HG03571 (cell line): ENCODE measurements around the gene COX14.
"Not testable (repeated sequence)": the region's sequence is repeated elsewhere in the genome, so short reads cannot be mapped to it uniquely, and the experiment has no call there.

Experiments used
- ATAC-seq: cut with Tn5 transposase; IDR thresholded peaks from one replicate; pipeline ENCODE4 v1.9.1; 2021; ENCODE audit not compliant: unreplicated experiment

Gene COX14

DNA sequence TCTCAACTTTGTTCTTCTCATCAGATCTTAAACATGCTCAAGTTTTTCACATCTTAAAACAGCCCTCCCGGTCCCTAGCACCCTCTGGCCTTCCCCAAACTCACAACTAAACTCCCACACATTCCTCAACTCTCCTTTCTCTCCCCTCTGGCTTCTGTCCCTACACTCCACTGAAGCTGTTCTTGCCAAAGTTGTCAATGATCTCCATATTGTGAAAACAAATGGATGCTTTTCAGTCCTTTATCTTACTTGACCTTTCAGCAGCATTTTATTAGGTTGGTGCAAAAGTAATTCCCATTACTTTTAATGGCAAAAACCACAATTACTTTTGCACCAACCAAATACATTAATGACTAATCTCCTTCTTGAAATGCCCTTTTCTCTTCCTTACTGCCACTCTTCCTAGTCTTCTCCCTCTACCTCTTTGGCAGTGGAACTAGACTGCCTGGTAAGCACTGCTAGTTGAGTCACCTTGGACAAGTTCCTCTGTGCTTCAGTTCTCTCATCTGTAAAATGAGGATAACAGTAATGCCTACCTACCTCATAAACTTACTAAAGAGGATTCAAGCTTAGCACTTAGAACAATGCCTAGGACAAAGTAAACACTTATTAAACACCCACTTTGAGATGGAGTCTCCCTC, 39.1 kb downstream of the COX14 start:
- no peak for ATAC-seq

DNA sequence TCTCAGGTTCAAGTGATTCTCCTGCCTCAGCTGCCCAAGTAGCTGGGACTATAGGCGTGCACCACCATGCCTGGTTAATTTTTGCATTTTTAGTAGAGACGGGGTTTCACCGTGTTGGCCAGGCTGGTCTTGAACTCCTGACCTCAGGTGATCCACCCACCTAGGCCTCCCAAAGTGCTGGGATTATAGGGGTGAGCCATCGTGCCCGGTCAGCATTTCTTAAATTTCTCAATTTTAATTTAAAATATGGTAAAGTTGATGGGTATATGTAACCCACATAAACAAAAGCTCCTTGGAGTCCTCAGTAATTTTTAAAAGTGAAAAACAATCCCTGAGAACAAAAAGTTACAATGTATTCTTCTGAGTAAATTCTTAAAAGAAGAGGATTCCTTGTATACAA, 42.9 kb downstream of the COX14 start:
- not testable (repeated sequence) for ATAC-seq

DNA sequence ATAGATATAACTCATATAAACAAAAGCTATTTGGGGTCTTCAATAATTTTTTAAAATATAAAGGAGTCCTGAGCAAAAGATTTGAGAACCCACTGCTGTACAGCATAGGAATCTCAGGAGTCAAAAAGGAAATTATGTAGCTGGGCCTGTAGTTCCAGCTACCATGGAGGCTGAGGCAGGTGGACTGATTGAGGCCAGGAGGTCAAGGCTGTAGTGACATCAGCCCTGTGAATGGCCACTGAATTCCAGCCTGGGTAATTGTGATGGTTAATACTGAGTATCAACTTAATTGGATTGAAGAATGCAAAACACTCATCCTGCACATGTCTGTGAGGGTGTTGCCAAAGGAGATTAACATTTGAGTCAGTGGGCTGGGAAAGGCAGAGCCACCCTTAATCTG, 44.6 kb downstream of the COX14 start:
- no peak for ATAC-seq

DNA sequence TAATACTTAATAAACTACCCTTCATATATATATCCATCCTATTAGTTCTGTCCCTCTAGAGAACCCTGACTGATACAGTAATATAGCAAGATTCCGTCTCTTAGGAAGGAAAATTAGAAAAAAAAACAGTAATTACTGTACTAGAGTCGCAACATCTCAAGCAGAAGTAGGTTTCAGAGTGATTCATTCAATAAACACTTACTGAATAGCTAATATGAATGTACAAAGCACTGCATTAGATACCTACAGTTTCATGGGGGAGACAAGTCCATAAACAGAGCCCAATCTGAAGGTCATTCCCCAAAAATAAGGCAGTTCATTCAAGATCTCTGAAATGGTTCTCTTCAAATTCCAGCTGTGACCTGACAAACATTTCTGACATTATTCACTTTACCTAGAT, 45.2 kb downstream of the COX14 start:
- no peak for ATAC-seq

DNA sequence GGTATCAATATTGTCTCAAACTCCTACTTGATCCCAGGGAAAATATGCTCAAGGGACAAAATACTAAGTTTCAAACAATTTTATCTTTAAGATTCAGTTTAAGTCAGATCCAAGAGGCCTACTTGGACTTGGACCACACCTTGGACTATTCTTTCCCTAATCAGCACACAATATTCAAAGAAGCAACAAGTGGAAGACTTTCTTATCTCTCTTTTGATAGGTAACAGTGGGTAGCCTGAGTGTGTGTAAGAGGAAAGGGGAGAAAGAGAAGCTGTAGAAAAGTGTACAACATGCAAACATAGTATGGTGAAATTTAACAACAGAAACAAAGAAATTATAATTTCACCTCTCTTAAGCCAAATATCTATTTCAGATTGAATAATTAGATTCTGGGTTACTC, 48.6 kb downstream of the COX14 start:
- ATAC-seq: no peak

DNA sequence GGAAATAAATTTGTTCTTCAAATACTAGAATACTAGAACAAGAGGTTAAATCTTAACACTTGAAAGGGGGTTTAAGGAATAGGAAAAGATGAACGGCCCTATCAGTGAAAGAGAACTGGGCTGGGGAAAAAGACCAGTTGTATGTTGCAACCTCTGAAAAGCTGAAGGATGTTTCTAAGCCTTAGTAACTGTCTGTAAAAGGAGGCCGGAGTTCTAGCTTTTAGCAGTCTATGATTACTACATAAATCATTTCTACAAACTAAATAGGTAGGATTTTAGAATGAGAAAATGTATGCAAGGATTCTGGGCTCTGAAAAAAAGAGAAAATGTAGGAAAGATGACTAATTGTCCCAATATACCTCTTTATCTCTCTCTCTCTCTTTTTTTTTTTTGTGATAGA, 50.2 kb downstream of the COX14 start:
- no peak for ATAC-seq

DNA sequence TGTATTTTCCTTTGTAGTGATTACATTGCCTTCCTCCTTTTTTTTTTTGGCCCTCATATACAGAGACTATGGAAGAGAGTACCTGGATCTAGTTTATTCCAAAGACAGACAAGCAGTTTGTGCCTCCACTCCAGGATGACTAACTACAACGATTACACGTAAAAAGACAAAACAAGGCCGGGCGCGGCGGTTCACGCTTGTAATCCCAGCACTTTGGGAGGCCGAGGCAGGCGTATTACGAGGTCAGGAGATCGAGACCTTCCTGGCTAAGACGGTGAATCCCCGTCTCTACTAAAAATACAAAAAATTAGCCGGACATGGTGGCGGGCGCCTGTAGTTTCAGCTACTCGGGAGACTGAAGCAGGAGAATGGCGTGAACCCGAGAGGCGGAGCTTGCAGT, 52.9 kb downstream of the COX14 start:
- no peak for ATAC-seq

DNA sequence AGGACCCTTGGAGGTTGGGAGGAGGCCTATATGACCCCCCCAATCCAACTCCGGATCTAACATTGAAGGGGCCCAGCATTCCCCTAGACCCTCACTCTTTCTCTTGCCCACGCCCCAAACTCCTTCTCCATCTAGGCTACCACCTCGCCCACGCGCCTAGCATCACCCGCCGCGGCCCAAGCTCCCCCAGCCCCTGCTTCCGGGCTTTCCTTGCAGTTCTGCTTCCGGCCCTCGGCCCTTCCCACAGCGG, 54.7 kb downstream of the COX14 start:
- no peak for ATAC-seq

DNA sequence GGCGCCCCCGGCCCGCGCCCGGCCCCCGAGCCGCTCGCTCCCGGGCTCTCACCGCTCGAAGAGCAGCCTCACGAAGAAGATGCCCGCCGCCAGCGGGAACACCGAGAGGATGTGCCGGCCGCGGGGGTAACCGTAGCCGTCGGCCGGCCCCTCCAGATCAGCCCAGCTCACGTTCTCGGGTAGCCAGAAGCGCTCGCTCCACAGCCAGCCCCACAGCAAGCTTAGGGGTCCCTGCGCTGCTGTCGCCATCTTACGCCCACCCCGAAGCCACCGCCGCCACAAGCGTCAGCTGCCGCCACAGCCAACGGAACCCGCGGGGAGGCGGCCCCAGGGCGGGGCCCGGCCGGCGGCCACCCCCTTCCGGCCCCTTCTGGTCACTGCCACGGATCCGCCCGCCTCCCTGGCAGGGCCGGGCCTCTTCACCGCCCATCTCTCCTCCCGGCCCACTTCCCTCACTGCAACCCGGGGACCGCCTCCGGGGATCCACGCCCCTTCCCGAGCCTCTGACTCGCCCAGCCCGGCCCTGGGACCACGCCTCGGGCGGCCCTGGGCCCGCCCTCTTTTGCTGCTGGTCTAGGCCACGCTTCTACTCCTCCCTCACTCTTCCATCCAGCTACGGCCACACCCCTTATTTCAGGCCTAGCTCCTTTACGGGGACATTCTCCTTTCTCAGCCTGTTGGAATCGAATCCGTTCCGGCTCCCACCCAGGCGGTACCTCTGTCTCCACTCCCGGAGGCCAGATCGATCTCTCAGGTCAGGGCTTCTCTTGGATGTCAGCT, 55.2 kb downstream of the COX14 start, which contains the start of gene CERS5:
Gene CERS5 (minus strand): TSS at position 321 of the 780 bp plus-strand sequence. CDS start 72 bp downstream, at position 249.
- ATAC-seq: peak; percentile 98
